Prostate gland (tissue), 2 donors: ENCODE results near the gene KRTAP29-1. TPM values are rescaled to one million over a fixed set of nuclear protein-coding genes. Genes with fewer than 3 reads are reported as not detected.
"Not testable (repeated sequence)": the region's sequence is repeated elsewhere in the genome, so short reads cannot be mapped to it uniquely, and the experiment has no call there.

Experiments used
- DNase-seq: peaks from one replicate; pipeline ENCODE4 v3.0.0-alpha.2; 2019; ENCODE audit warnings: low spot score
- H3K27ac ChIP-seq, 2 donors: fragments of 200-600 bp; sonication (generic); 2 replicates each; pipeline ENCODE4 v1.5.1; 2017 to 2019
- H3K27me3 ChIP-seq: fragments of 200-600 bp; sonication (generic); replicated peaks from 2 replicates; pipeline ENCODE4 v1.5.1; 2019; ENCODE audit not compliant: insufficient read depth
- H3K36me3 ChIP-seq, 2 donors: fragments of 200-600 bp; sonication (generic); 1 replicate in 1 of 2; 2 replicates in 1 of 2; pipeline versions ENCODE4 v1.5.1 to v1.8.1; 2017 to 2019
- H3K4me1 ChIP-seq: fragments of 200-600 bp; sonication (generic); replicated peaks from 2 replicates; pipeline ENCODE4 v1.5.1; 2019
- H3K4me3 ChIP-seq, 2 donors: fragments of 200-600 bp; sonication (generic); 2 replicates each; pipeline ENCODE4 v1.5.1; 2017 to 2019
- H3K9me3 ChIP-seq: fragments of 200-600 bp; sonication (generic); 2 replicates; pipeline ENCODE4 v1.5.1; 2017
- POLR2A ChIP-seq: fragments of 450-650 bp; IDR thresholded peaks from one replicate; pipeline ENCODE4 v1.6.1; 2016; ENCODE audit warnings: antibody characterized with exemption, mild to moderate bottlenecking
- POLR2AphosphoS5 ChIP-seq: sonication (generic); formaldehyde crosslinking; IDR thresholded peaks from one replicate; pipeline ENCODE4 v1.6.1; 2017; ENCODE audit warnings: antibody characterized with exemption
- WGBS: methylation state at CpG from one replicate; pipeline ENCODE4 v1.1.5; 2018; 5-methylcytosine and 5-hydroxymethylcytosine counted together
- intact Hi-C: fragments of 100-400 bp; cut with DNase I; formaldehyde crosslinking; loops from one replicate; pipeline ENCODE4 v1.14.2; 2022
- total RNA-seq, 2 donors: library from RNA; depleted of rRNA; stranded (reverse); fragments of >200 nt; gene quantifications; one replicate each; pipeline ENCODE4 v1.1.0, GENCODE V29; 2016
- TF ChIP-seq, protein P1 (sequence below), 4 experiments: fragments of 200-600 bp in 2 of 4; fragments of 450-650 bp in 2 of 4; sonication (generic) in 2 of 4; IDR thresholded peaks; 1 replicate in 3 of 4; 2 replicates in 1 of 4; pipeline ENCODE4 v1.5.1; 2016 to 2019; ENCODE audit warnings: antibody characterized with exemption in 4 of 4, mild to moderate bottlenecking in 2 of 4, moderate library complexity in 2 of 4

Gene KRTAP29-1, protein sequence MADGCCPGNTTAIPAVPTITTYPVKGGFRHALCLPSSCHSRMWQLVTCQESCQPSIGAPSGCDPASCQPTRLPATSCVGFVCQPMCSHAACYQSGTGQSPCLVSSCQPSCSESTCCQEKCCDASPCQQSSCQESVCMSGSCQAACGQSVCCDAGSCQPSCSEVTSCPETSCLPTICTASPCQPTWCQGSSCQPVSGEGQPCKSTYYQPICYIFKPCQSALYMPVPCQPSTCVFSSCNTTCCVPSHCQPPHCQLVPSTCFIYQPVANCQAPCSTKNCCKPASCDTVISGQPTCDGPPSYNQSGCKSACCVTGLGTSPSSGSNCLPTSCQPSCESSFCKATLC
- not detected for total RNA-seq

DNA sequence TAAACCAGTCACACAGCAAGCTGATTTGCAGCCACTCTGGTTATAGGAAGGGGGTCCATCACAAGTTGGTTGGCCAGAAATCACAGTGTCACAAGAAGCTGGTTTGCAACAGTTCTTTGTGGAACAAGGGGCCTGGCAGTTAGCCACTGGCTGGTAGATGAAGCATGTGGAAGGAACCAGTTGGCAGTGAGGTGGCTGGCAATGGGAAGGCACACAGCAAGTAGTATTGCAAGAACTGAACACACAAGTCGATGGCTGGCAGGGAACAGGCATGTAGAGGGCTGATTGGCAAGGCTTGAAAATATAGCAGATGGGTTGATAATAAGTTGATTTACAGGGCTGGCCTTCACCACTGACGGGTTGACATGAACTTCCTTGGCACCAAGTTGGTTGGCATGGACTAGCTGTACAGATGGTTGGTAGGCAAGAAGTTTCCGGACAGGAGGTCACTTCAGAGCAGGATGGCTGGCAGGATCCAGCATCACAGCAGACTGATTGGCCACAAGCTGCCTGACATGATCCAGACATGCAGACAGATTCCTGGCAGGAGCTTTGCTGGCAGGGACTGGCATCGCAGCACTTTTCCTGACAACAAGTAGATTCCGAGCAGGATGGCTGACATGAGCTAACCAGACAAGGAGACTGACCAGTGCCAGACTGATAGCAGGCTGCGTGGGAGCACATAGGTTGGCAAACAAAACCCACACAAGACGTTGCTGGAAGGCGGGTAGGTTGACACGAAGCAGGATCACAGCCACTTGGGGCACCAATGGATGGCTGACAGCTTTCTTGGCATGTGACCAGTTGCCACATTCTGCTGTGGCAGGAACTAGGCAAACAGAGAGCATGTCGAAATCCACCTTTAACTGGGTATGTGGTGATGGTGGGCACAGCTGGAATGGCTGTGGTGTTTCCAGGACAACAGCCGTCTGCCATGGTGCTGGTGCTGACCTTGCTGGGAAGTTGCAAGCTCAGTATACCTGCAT, at the start of gene KRTAP29-1:
Gene KRTAP29-1 (minus strand): TSS at position 936 of the 986 bp plus-strand sequence. CDS start 0 bp downstream, at position 936.
- no peaks in the 10 kb centered on the region for H3K4me1 ChIP-seq
- TF ChIP-seq POLR2AphosphoS5: peak; percentile 45
- TF ChIP-seq, protein P1, sequence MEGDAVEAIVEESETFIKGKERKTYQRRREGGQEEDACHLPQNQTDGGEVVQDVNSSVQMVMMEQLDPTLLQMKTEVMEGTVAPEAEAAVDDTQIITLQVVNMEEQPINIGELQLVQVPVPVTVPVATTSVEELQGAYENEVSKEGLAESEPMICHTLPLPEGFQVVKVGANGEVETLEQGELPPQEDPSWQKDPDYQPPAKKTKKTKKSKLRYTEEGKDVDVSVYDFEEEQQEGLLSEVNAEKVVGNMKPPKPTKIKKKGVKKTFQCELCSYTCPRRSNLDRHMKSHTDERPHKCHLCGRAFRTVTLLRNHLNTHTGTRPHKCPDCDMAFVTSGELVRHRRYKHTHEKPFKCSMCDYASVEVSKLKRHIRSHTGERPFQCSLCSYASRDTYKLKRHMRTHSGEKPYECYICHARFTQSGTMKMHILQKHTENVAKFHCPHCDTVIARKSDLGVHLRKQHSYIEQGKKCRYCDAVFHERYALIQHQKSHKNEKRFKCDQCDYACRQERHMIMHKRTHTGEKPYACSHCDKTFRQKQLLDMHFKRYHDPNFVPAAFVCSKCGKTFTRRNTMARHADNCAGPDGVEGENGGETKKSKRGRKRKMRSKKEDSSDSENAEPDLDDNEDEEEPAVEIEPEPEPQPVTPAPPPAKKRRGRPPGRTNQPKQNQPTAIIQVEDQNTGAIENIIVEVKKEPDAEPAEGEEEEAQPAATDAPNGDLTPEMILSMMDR (IDR thresholded peaks at IDR 0.05): no peak
- H3K27ac ChIP-seq: no peak within 1 kb of the TSS
- whole genome bisulfite sequencing: 52% methylated on average over 11 of the region's 11 CpGs
- intact Hi-C loops: no loop called here
- H3K4me3 ChIP-seq: no peak within 1 kb of the TSS
- no peaks in the 10 kb centered on the region for H3K36me3 ChIP-seq
- peak; percentile 84 for DNase-seq
- no peaks in the 10 kb centered on the region for H3K9me3 ChIP-seq
- H3K27me3 ChIP-seq: no peaks in the 10 kb centered on the region

DNA sequence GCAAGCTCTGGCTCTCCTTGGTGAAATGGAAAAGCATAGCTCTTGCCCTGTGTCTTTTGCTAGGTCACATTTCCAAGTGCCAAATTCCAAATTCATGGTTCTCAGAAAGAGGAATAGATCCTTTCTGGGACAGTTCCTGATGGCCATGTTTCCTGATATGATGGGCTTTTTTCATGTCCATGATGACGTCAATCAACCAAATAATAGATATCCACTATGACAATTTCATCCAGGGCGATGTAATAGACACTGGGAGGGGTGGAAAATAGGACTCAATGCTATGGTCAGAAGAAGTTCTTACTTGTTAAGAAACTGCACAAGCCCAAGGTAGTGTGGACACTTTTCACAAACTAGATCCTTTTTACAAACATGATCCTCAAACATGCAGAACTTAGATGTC, 48.5 kb upstream of the KRTAP29-1 start:
- H3K4me3 ChIP-seq: no peak overlapping the region
- intact Hi-C loops: no loop called here
- no peak overlapping the region for H3K27ac ChIP-seq
- TF ChIP-seq, protein P1 (IDR thresholded peaks at IDR 0.05): no peak
- TF ChIP-seq POLR2A: no peak
- TF ChIP-seq POLR2AphosphoS5: no peak
- no peaks in the 10 kb centered on the region for H3K9me3 ChIP-seq
- H3K4me1 ChIP-seq: no peaks in the 10 kb centered on the region
- H3K36me3 ChIP-seq: no peaks in the 10 kb centered on the region
- no peaks in the 10 kb centered on the region for H3K27me3 ChIP-seq
- DNase-seq: no peak
- 96% methylated on average over 2 of the region's 2 CpGs for WGBS

DNA sequence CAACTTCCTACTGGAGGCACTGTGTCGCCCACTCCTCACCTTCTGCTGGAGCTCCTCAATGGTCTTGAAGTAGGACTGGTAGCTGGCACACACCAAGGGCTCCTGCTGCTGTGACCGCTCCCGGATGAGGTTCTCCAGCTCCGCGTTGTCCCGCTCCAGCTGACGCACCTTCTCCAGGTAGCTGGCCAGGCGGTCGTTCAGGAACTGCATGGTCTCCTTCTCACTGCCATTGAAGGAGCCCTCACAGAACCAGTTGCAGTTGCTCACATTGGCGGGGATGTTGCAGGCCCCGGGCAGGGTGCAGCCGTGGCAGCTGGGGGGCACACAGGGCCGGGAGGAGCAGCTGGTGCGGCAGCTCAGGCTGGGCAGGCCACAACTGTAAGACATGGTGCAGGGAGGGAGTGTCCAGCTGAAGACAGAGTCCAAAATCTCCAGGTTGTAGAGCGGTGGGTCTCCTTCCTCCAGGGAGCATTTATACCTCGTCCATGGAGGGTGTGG, 47.8 kb upstream of the KRTAP29-1 start, which contains the start of gene KRT33A:
Gene KRT33A (minus strand): TSS at position 448 of the 498 bp plus-strand sequence. CDS start 61 bp downstream, at position 387.
- H3K4me3 ChIP-seq, intact Hi-C loops, H3K9me3 ChIP-seq, H3K4me1 ChIP-seq, DNase-seq, H3K27me3 ChIP-seq, H3K36me3 ChIP-seq, H3K27ac ChIP-seq: not testable (repeated sequence)
- WGBS: 94% methylated on average over 16 of the region's 16 CpGs

DNA sequence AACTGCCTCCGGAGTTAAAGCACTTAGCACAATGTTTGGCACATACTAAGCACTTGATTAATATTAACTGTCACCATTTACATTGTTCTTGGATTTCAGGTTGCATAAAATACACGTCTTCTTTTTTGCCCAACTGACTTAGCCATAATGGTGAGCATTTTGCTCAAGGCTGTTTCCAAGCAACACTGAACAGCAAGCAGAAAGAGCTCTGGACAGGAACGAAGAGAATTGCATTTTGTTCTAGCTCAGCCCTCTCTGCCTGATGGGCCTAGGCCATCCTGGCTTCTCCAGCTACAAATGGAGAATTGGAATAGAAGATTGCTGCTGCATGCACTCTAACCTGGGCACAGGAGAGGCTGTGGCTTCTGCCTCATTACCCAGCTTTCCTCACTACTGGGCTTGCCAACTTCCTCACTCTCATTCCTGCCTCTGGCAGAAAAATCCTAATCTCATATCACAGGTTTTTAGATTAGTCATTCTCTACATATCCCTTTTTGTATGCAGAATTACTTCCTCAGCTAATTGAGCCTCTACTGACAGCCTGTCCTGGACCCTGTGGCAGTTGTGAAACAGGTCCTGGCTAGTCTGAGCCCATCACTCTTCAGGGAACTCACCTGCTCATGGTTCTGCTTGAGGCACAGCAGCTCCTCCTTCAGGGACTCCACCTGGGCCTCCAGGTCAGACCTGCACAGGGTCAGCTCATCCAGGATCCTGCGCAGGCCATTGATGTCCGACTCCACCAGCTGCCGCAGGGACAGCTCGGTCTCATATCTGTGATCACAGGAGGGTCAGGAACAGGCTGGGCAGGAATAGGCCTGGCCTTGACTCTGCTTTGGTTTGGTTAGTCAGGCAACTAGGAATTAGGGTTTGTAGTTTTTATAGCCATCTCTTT, 45.5 kb upstream of the KRTAP29-1 start:
- H3K4me3 ChIP-seq: no peak overlapping the region
- DNase-seq: no peak
- H3K27me3 ChIP-seq: no peaks in the 10 kb centered on the region
- intact Hi-C loops: no loop called here
- H3K4me1 ChIP-seq: no peaks in the 10 kb centered on the region
- no peaks in the 10 kb centered on the region for H3K36me3 ChIP-seq
- H3K9me3 ChIP-seq: no peaks in the 10 kb centered on the region
- 56% methylated on average over 7 of the region's 7 CpGs for WGBS
- H3K27ac ChIP-seq: no peak overlapping the region
- TF ChIP-seq, protein P1 (IDR thresholded peaks at IDR 0.05): no peak
- no peak for TF ChIP-seq POLR2A
- TF ChIP-seq POLR2AphosphoS5: no peak

DNA sequence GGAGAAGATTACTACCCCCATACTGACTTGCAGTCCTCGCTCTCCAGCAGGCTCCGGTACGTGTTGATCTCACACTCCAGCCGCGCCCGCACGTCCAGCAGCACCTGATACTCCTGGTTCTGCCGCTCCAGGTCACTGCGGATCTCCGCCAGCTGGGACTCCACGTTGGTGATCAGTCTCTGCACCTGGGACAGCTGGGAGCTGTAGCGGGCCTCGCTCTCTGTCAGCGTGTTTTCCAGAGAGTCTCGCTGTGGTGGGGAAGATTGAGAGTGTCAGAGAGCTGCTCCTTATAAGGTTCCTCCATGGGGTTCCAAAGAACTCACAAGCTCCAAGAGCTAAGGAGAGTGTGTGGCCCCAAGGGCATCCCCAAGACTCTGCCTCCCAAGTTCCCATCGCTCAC, 43.8 kb upstream of the KRTAP29-1 start:
- H3K4me3 ChIP-seq, H3K27me3 ChIP-seq, DNase-seq, H3K9me3 ChIP-seq, H3K36me3 ChIP-seq, H3K27ac ChIP-seq, H3K4me1 ChIP-seq, intact Hi-C loops: not testable (repeated sequence)
- WGBS: 92% methylated on average over 16 of the region's 16 CpGs
